Testis (tissue), 3 donors: ENCODE data around the gene HES4. TPM values are rescaled to one million over a fixed set of nuclear protein-coding genes. Genes with fewer than 3 reads are reported as not detected.
"Not testable (repeated sequence)": the region's sequence is repeated elsewhere in the genome, so short reads cannot be mapped to it uniquely, and the experiment has no call there.

Experiments used
- DNase-seq: peaks from one replicate; pipeline ENCODE4 v3.0.0-alpha.2; 2019
- H3K27ac ChIP-seq, 2 donors: fragments of 200-600 bp; sonication (generic); one replicate each; pipeline ENCODE4 v1.5.1; 2019
- H3K27me3 ChIP-seq: fragments of 200-600 bp; sonication (generic); one replicate; pipeline ENCODE4 v1.5.1; 2019
- H3K36me3 ChIP-seq: fragments of 200-600 bp; sonication (generic); one replicate; pipeline ENCODE4 v1.5.1; 2017; ENCODE audit warnings: low read depth; ENCODE audit errors: missing control alignments
- H3K4me1 ChIP-seq: fragments of 200-600 bp; sonication (generic); one replicate; pipeline ENCODE4 v1.5.1; 2019
- H3K4me3 ChIP-seq, 2 donors: fragments of 200-600 bp; sonication (generic); one replicate each; pipeline ENCODE4 v1.5.1; 2017 to 2019
- H3K9me3 ChIP-seq: fragments of 200-600 bp; sonication (generic); one replicate; pipeline ENCODE4 v1.5.1; 2017
- POLR2A ChIP-seq: fragments of 450-650 bp; IDR thresholded peaks from one replicate; pipeline ENCODE4 v1.6.1; 2017; ENCODE audit warnings: antibody characterized with exemption, mild to moderate bottlenecking, moderate library complexity
- WGBS, 2 donors: methylation state at CpG; one replicate each; pipeline ENCODE4 v1.1.5; 2018; 5-methylcytosine and 5-hydroxymethylcytosine counted together
- intact Hi-C: fragments of 100-400 bp; cut with DNase I; formaldehyde crosslinking; loops from one replicate; pipeline ENCODE4 v1.15.1; 2023; ENCODE audit warnings: low total_unique reads
- polyA plus RNA-seq: library from polyadenylated mRNA; stranded (reverse); fragments of 350-450 nt; fragmentation: Illumina TruSeq; extraction: RNeasy Lipid Tissue Mini Kit (QIAGEN cat#74804); gene quantifications from one replicate; pipeline ENCODE4 v1.2.3, GENCODE V29; 2014; ENCODE audit warnings: low read depth, low replicate concordance; ENCODE audit not compliant: insufficient read depth
- total RNA-seq, 2 donors: library from RNA; depleted of rRNA; stranded (reverse); fragments of >200 nt; gene quantifications; one replicate each; pipeline ENCODE4 v1.2.3, GENCODE V29; 2016
- TF ChIP-seq, protein P1 (sequence below), 3 experiments: fragments of 450-650 bp in 2 of 3; fragments of 200-600 bp in 1 of 3; sonication (generic) in 1 of 3; IDR thresholded peaks; one replicate each; pipeline ENCODE4 v1.5.1; 2016 to 2019; ENCODE audit warnings: antibody characterized with exemption in 3 of 3, mild to moderate bottlenecking in 2 of 3, moderate library complexity in 1 of 3

HES4 gene
- total and polyA plus RNA-seq, 3 donors from 2014 or later = 2.3 to 27.5 (median 26.4) TPM

DNA sequence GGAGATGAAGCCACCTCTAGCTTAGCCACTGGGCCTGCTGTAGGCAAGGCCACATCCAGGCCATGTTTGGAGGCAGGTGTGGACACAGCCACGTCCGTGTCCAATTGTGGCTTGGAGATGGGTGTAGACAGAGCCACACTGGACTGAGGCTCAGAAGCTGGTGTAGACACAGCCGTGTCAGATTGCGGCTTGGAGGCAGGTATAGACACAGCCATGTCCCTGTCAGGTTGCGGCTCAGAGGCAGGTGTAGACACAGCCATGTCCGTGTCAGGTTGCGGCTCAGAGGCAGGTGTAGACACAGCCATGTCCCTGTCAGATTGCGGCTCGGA, 20.2 kb downstream of the HES4 start:
- no peak for DNase-seq
- Histone ChIP-seq H3K36me3 (no peaks in the 10 kb centered on the region), H3K4me1 (peaks cover 5% of the 10 kb centered on the region), H3K4me3 (no peak overlapping the region), H3K27me3 (no peaks in the 10 kb centered on the region), H3K27ac (no peak overlapping the region), H3K9me3 (no peaks in the 10 kb centered on the region)
- 97 to 99% methylated on average over 6 to 9 of the region's 9 CpGs for WGBS, 2 donors
- intact Hi-C loops = loop anchor here (10.0 kb wide), 1 partner anchor 75 kb away; no protein-coding TSS in a partner anchor
- TF ChIP-seq, protein P1, sequence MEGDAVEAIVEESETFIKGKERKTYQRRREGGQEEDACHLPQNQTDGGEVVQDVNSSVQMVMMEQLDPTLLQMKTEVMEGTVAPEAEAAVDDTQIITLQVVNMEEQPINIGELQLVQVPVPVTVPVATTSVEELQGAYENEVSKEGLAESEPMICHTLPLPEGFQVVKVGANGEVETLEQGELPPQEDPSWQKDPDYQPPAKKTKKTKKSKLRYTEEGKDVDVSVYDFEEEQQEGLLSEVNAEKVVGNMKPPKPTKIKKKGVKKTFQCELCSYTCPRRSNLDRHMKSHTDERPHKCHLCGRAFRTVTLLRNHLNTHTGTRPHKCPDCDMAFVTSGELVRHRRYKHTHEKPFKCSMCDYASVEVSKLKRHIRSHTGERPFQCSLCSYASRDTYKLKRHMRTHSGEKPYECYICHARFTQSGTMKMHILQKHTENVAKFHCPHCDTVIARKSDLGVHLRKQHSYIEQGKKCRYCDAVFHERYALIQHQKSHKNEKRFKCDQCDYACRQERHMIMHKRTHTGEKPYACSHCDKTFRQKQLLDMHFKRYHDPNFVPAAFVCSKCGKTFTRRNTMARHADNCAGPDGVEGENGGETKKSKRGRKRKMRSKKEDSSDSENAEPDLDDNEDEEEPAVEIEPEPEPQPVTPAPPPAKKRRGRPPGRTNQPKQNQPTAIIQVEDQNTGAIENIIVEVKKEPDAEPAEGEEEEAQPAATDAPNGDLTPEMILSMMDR (IDR thresholded peaks at IDR 0.05) = no peak
- TF ChIP-seq POLR2A = no peak

DNA sequence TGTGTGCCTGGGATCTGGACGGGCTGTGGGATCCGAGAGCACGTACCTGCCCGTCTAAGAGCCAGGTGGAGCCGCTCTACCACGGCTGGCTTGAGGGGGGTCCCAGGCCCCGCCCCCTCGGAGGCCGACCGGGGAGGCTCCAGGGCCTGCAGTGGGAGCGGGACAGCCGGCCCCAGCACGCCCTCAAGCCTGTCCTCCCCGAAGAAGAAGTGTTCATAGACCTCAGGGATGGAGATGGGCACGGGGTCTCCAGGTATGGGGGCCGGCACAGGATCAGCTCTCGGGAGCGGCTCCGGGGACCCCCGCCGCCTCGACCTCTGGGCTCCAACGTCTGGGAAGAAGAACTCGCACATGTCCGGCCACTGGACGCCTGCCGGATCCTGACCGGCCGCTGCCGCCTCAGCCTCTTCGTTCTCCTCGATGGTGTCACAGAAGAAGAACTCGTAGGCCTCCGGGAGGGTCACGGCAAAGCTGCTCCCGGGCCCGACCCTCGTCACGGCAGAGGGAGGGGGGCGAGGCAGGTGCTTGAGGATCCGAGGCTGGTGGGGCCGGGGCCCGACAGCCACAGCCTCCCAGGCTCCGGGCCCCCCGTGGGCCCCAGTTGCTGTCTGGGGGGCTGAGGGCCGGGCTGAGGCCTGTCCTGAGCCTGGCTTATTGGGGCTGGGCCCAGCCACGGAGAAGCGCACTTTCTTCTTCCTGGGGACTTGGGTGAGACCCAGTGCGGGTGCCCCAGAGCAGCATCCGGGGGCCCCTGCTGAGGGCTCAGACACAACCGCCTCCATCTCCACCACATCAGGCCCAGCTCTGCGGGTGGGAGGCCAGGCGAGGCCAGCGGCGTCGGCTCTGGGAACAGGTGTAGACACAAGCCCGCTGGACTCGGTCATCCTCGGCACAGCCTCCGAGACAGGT, 20.8 kb downstream of the HES4 start:
- 88 to 91% methylated on average over 21 to 53 of the region's 60 CpGs for WGBS, 2 donors
- DNase-seq = no peak
- Histone ChIP-seq H3K4me1 (peaks cover 5% of the 10 kb centered on the region), H3K4me3 (no peak overlapping the region), H3K27me3 (no peaks in the 10 kb centered on the region), H3K27ac (no peak overlapping the region), H3K9me3 (no peaks in the 10 kb centered on the region), H3K36me3 (no peaks in the 10 kb centered on the region)
- intact Hi-C loops = loop anchor here (10.0 kb wide), 1 partner anchor 74 kb away; no protein-coding TSS in a partner anchor
- TF ChIP-seq, protein P1 (IDR thresholded peaks at IDR 0.05) = no peak
- TF ChIP-seq POLR2A = no peak

DNA sequence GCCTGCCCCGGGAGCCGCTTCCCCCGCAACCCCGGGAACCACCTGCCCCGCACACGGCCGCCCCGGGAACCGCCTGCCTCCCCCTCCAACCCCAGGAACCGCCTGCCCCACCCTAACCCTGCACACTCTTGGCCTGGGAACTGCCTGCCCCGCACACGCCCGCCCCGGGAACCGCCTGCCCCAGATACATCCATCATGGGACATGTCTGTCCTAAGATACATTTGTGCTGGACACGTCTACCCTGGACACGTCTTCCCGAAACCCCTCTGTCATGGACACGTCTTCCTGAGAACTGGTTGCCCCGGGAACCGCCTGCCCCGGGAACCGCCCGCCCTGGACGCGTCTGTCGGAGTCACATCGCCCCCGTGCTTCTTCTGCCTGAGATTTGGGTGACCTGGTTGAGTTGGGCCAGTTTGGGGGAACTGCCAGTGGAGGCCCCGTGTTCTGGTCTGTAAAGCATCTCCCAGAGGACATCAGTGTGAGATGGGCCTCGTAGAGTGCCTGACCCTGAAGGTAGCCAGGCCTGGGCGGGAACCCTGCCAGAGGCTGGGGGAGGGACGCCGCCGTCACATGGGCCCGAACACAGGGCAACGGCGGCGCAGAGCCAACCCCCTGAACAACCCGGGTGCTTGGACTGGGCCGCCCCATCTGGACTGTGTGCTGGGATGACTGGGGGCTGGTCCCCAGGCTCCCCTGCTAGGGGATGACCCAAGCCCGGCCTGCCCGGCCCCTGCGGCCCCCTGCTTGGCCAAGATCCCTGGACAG, 21.6 kb downstream of the HES4 start:
- TF ChIP-seq, protein P1 (IDR thresholded peaks at IDR 0.05) = no peak
- TF ChIP-seq POLR2A = no peak
- DNase-seq = no peak
- Histone ChIP-seq H3K27me3 (no peaks in the 10 kb centered on the region), H3K27ac (no peak overlapping the region), H3K9me3 (no peaks in the 10 kb centered on the region), H3K4me3 (no peak overlapping the region), H3K4me1 (peaks cover 5% of the 10 kb centered on the region), H3K36me3 (no peaks in the 10 kb centered on the region)
- intact Hi-C loops = loop anchor here (10.0 kb wide), 1 partner anchor 73 kb away; no protein-coding TSS in a partner anchor
- WGBS, 2 donors = 70 to 74% methylated on average over 31 to 35 of the region's 44 CpGs

DNA sequence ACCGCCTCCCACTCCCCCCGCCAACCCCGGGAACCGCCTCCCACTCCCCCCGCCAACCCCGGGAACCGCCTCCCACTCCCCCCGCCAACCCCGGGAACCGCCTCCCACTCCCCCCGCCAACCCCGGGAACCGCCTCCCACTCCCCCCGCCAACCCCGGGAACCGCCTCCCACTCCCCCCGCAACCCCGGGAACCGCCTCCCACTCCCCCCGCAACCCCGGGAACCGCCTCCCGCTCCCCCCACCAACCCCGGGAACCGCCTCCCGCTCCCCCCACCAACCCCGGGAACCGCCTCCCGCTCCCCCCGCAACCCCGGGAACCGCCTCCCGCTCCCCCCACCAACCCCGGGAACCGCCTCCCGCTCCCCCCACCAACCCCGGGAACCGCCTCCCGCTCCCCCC, 23.1 kb downstream of the HES4 start:
- intact Hi-C loops = loop anchor here (10.0 kb wide), 1 partner anchor 72 kb away; no protein-coding TSS in a partner anchor
- WGBS, 2 donors = no CpG with 5 or more reads among the region's 39 CpGs
- H3K4me3 ChIP-seq, H3K27me3 ChIP-seq, H3K9me3 ChIP-seq, H3K4me1 ChIP-seq, DNase-seq, H3K36me3 ChIP-seq, H3K27ac ChIP-seq: not testable (repeated sequence)
